ENCODE results near the gene SPANXB1. TPM values are rescaled to one million over a fixed set of nuclear protein-coding genes. Genes with fewer than 3 reads are reported as not detected.

The SPANXB1 gene, protein sequence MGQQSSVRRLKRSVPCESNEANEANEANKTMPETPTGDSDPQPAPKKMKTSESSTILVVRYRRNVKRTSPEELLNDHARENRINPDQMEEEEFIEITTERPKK
- total RNA-seq: not detected in 2 replicates

DNA sequence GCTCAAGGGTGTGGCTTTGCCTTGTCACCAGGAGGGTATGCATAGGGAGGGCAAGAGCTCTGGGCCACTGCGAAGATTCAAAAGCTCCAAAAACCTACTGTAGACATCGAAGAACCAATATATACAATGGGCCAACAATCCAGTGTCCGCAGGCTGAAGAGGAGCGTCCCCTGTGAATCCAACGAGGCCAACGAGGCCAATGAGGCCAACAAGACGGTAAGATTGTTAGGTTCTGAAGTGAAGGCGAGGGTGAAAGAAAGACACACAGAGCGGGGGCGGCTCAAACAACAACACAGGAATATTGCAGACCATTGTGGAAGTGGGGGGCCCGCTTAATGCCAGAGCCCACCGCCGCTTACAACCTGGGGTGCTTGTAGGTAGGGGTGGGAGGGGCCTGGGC, at the start of gene SPANXB1:
SPANXB1 (plus strand) TSS at position 27 of the 400 bp plus-strand sequence; CDS start at position 127, 100 bp downstream.

Other genes with a start within 250 kb of the SPANXB1 start
- 13.0 and 17.4 TPM in 2 replicates for gene LDOC1, start 174.5 kb downstream of the SPANXB1 start, total RNA-seq
- not detected in 2 replicates for gene SPANXC, start 239.9 kb downstream of the SPANXB1 start, total RNA-seq